Neuronal stem cell (in vitro differentiated cells): ENCODE results near the gene CNIH2.

Source experiments
- DNase-seq: peaks from one replicate; pipeline ENCODE4 v3.0.0-alpha.2; 2013; ENCODE audit warnings: low spot score
- H2AFZ ChIP-seq: one replicate; pipeline ENCODE4 v1.6.1; 2013; ENCODE audit warnings: mild to moderate bottlenecking, low read length, inconsistent platforms
- H2AK5ac ChIP-seq: 2 replicates; pipeline ENCODE4 v1.6.1; 2013; ENCODE audit warnings: low read depth, mild to moderate bottlenecking, inconsistent platforms, low read length, moderate library complexity, mixed read lengths
- H2BK120ac ChIP-seq: 2 replicates; pipeline ENCODE4 v1.6.1; 2013; ENCODE audit warnings: low read depth, mild to moderate bottlenecking, inconsistent platforms, low read length, moderate library complexity, mixed read lengths
- H2BK12ac ChIP-seq: one replicate; pipeline ENCODE4 v1.6.1; 2013; ENCODE audit warnings: low read length, inconsistent platforms
- H2BK15ac ChIP-seq: 2 replicates; pipeline ENCODE4 v1.6.1; 2013; ENCODE audit warnings: mild to moderate bottlenecking, low read length, inconsistent platforms, mixed read lengths
- H2BK5ac ChIP-seq: one replicate; pipeline ENCODE4 v1.6.1; 2013; ENCODE audit warnings: inconsistent platforms, mild to moderate bottlenecking, low read length, moderate library complexity
- H3K14ac ChIP-seq: one replicate; pipeline ENCODE4 v1.6.1; 2013; ENCODE audit warnings: low read length, inconsistent platforms
- H3K18ac ChIP-seq: 2 replicates; pipeline ENCODE4 v1.6.1; 2013; ENCODE audit warnings: low read length, inconsistent platforms
- H3K23ac ChIP-seq: 2 replicates; pipeline ENCODE4 v1.6.1; 2013; ENCODE audit warnings: low read depth, mild to moderate bottlenecking, mixed read lengths, low read length, inconsistent platforms; ENCODE audit not compliant: poor library complexity
- H3K27ac ChIP-seq: replicated peaks from 3 replicates; pipeline ENCODE4 v1.5.1; 2013; ENCODE audit warnings: low read length, inconsistent platforms
- H3K27me3 ChIP-seq, 3 experiments: 2 replicates each; pipeline ENCODE4 v1.6.1; 2013; ENCODE audit warnings: low read length in 3 of 3, mild to moderate bottlenecking in 2 of 3, inconsistent platforms in 1 of 3, low read depth in 1 of 3, mixed read lengths in 1 of 3, moderate library complexity in 1 of 3; ENCODE audit not compliant: control insufficient read depth in 3 of 3, insufficient read depth in 3 of 3
- H3K36me3 ChIP-seq, 2 donors: replicated peaks in 1 of 2; 2 replicates each; pipeline ENCODE4 v1.6.1; 2013; ENCODE audit warnings: low read length in 2 of 2; ENCODE audit not compliant: control insufficient read depth in 2 of 2, insufficient read depth in 2 of 2
- H3K4ac ChIP-seq: 2 replicates; pipeline ENCODE4 v1.6.1; 2013; ENCODE audit warnings: inconsistent platforms, mild to moderate bottlenecking, low read length, moderate library complexity
- H3K4me1 ChIP-seq, 2 donors: 1 replicate in 1 of 2; 2 replicates in 1 of 2; pipeline ENCODE4 v1.6.1; 2013; ENCODE audit warnings: low read length in 2 of 2, low read depth in 1 of 2; ENCODE audit not compliant: control insufficient read depth in 2 of 2, insufficient read depth in 1 of 2
- H3K4me2 ChIP-seq: one replicate; pipeline ENCODE4 v1.6.1; 2013; ENCODE audit warnings: mild to moderate bottlenecking, low read length, inconsistent platforms; ENCODE audit not compliant: insufficient read depth, poor library complexity, severe bottlenecking
- H3K4me3 ChIP-seq, 2 donors: 2 replicates each; pipeline ENCODE4 v1.5.1; 2013; ENCODE audit warnings: low read length in 2 of 2, mild to moderate bottlenecking in 2 of 2, inconsistent platforms in 1 of 2, moderate library complexity in 1 of 2
- H3K79me1 ChIP-seq: one replicate; pipeline ENCODE4 v1.6.1; 2013; ENCODE audit warnings: low read depth, mild to moderate bottlenecking, inconsistent platforms, low read length, moderate library complexity
- H3K9ac ChIP-seq: one replicate; pipeline ENCODE4 v1.6.1; 2013; ENCODE audit warnings: mild to moderate bottlenecking, low read depth, low read length, inconsistent platforms; ENCODE audit not compliant: poor library complexity
- H3K9me3 ChIP-seq, 2 donors: replicated peaks in 1 of 2; 2 replicates each; pipeline versions ENCODE3 to v1.6.1; 2013; ENCODE audit warnings: low read length in 2 of 2, mild to moderate bottlenecking in 2 of 2, inconsistent platforms in 1 of 2, low read depth in 1 of 2, mixed read lengths in 1 of 2, moderate library complexity in 1 of 2; ENCODE audit not compliant: control insufficient read depth in 2 of 2, insufficient read depth in 1 of 2
- H4K8ac ChIP-seq: one replicate; pipeline ENCODE4 v1.6.1; 2013; ENCODE audit warnings: low read depth, mild to moderate bottlenecking, inconsistent platforms, low read length, moderate library complexity
- H4K91ac ChIP-seq: one replicate; pipeline ENCODE4 v1.6.1; 2013; ENCODE audit warnings: low read length, low read depth, mild to moderate bottlenecking, inconsistent platforms; ENCODE audit not compliant: poor library complexity
- WGBS, 2 donors: extraction: QIAGEN DNeasy Blood & Tissue Kit; methylation state at CpG; one replicate each; pipeline ENCODE4 v1.1.7; 2013; ENCODE audit warnings: missing lambda C conversion rate in 2 of 2, mixed read lengths in 1 of 2; ENCODE audit not compliant: insufficient read length in 2 of 2, insufficient replicate concordance in 1 of 2; ENCODE audit errors: extremely low coverage in 2 of 2; 5-methylcytosine and 5-hydroxymethylcytosine counted together

Gene CNIH2

GRCh38 chr11:66240781-66241136 is 37.2 kb upstream of the CNIH2 start:
- Histone ChIP-seq H2BK15ac (no peak overlapping the region), H3K23ac (no peak overlapping the region), H3K27me3 (no peaks in the 10 kb centered on the region), H3K36me3 (peaks cover 6 to 49% of the 10 kb centered on the region in 2 donors), H3K18ac (no peak overlapping the region), H3K4me1 (peaks cover 0 to 5% of the 10 kb centered on the region in 2 donors), H3K4ac (no peak overlapping the region), H2BK5ac (no peak overlapping the region), H3K9me3 (no peaks in the 10 kb centered on the region), H2AFZ (no peak overlapping the region), H4K8ac (no peak overlapping the region), H3K9ac (no peak overlapping the region), H3K4me3 (no peak overlapping the region), H3K14ac (no peak overlapping the region), H3K79me1 (no peaks in the 10 kb centered on the region), H2AK5ac (no peak overlapping the region), H3K27ac (no peak overlapping the region), H4K91ac (no peak overlapping the region), H2BK120ac (no peak overlapping the region), H2BK12ac (no peak overlapping the region), H3K4me2 (no peak overlapping the region)
- DNase-seq: no peak
- no CpG with 5 or more reads among the region's 9 CpGs for WGBS, 2 donors

DNA sequence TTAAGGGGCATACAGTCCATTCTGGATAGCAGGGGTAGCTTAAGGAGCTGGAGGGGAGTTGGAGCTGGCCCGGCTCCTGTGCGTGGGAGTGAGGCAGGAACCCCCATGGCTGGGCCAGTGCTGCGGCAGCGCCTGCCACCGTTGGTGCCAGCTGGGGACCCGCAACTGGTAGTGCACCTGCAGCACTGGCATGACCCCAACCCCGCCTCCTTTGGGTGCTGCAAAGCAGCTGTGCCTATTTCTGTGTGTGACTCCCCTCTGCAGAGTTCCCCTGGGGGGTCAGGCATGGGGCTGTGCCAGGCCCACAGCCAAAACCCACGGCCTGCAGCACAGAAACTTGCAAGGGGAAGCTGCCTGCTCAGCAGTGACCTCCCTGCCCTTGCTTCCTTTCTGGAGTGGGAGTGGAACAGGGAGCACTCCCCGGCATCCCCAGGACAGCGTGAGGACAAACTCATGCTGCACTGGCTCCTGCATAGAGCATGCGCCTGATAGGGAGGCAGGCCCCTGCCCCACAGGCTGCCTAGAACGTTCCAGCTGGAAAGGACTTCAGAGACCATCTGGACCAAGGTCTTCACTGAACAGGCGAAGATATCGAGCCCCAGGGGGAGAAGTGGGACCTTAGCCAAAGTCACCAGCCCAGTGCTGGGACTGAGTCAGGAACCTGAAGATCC is 35.7 kb upstream of the CNIH2 start:
- Histone ChIP-seq H3K18ac (peak overlapping the region; percentile 3), H3K4me1 (peaks cover 0 to 5% of the 10 kb centered on the region in 2 donors), H2BK12ac (no peak overlapping the region), H3K4me2 (no peak overlapping the region), H3K79me1 (no peaks in the 10 kb centered on the region), H3K9me3 (no peaks in the 10 kb centered on the region), H3K23ac (no peak overlapping the region), H2BK15ac (no peak overlapping the region), H4K91ac (no peak overlapping the region), H3K4ac (no peak overlapping the region), H3K14ac (no peak overlapping the region), H3K27ac (no peak overlapping the region), H2BK5ac (no peak overlapping the region), H3K27me3 (no peaks in the 10 kb centered on the region), H3K9ac (no peak overlapping the region), H2AK5ac (no peak overlapping the region), H3K36me3 (peaks cover 6 to 44% of the 10 kb centered on the region in 2 donors), H2BK120ac (no peak overlapping the region), H4K8ac (no peak overlapping the region), H3K4me3 (no peak overlapping the region), H2AFZ (no peak overlapping the region)
- WGBS, 2 donors: no CpG with 5 or more reads among the region's 14 CpGs
- no peak for DNase-seq

- DNase-seq: no peak
- no peak overlapping the region for H3K14ac ChIP-seq
- H3K4me3 ChIP-seq: no peak overlapping the region
- H2AFZ ChIP-seq: no peak overlapping the region
- no peak overlapping the region for H3K18ac ChIP-seq
- no peaks in the 10 kb centered on the region for H3K79me1 ChIP-seq
- H3K27ac ChIP-seq: no peak overlapping the region
- peak overlapping the region; percentile 44 for H2BK5ac ChIP-seq
- H2BK15ac ChIP-seq: no peak overlapping the region
- no peak overlapping the region for H2BK12ac ChIP-seq
- H3K36me3 ChIP-seq: peaks cover 3 to 37% of the 10 kb centered on the region in 2 donors
- H3K23ac ChIP-seq: no peak overlapping the region
- no peak overlapping the region for H3K4ac ChIP-seq
- H3K4me2 ChIP-seq: no peak overlapping the region
- H3K4me1 ChIP-seq: peaks cover 0 to 5% of the 10 kb centered on the region in 2 donors
- H2BK120ac ChIP-seq: no peak overlapping the region
- H3K27me3 ChIP-seq: no peaks in the 10 kb centered on the region
- H3K9ac ChIP-seq: no peak overlapping the region
- H3K9me3 ChIP-seq: no peaks in the 10 kb centered on the region
- no peak overlapping the region for H4K91ac ChIP-seq
- WGBS, 2 donors: no CpG with 5 or more reads among the region's 13 CpGs
- no peak overlapping the region for H2AK5ac ChIP-seq
- no peak overlapping the region for H4K8ac ChIP-seq
These were observed 34.0 kb upstream of the CNIH2 start for GRCh38 chr11:66243782-66244535.

DNA sequence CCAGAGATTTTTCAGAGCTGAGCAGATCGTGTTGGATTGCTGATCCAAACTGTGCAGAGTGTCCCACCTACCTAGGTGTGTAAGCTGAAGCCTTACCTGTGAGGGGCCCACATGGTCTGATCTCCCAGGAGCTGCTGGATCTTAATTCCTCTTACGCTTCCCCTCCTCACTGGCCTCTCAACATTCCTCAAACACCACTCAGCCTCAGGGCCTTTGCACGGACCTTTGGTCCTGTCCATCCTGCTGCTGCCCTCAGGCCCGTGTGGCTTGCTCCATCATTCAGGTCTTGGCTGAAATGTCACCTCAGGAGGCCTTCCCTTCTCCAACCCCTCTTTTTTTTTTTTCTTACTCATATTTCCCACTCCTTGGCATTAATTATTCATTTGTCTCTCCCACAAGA is 30.7 kb upstream of the CNIH2 start:
- Histone ChIP-seq H3K4me1 (peaks cover 0 to 5% of the 10 kb centered on the region in 2 donors), H3K14ac (no peak overlapping the region)
- WGBS, 2 donors: no CpG with 5 or more reads among the region's 4 CpGs

More for the DNA sequence above, 30.7 kb upstream of the CNIH2 start:
- Histone ChIP-seq H3K27me3 (no peaks in the 10 kb centered on the region), H2AFZ (no peak overlapping the region), H3K79me1 (peaks cover 3% of the 10 kb centered on the region), H3K23ac (no peak overlapping the region), H4K91ac (no peak overlapping the region), H2BK120ac (no peak overlapping the region), H3K9me3 (no peaks in the 10 kb centered on the region), H2BK15ac (no peak overlapping the region), H3K4me3 (no peak overlapping the region), H2BK5ac (no peak overlapping the region), H3K4ac (no peak overlapping the region), H2AK5ac (no peak overlapping the region), H3K36me3 (peaks cover 3 to 23% of the 10 kb centered on the region in 2 donors), H3K18ac (no peak overlapping the region), H4K8ac (no peak overlapping the region), H3K27ac (no peak overlapping the region), H3K9ac (no peak overlapping the region), H3K4me2 (no peak overlapping the region), H2BK12ac (no peak overlapping the region)
- no peak for DNase-seq
